PC-3 (cell line): Measurements from ENCODE around the gene PIRT. TPM values are rescaled to one million over a fixed set of nuclear protein-coding genes. Genes with fewer than 3 reads are reported as not detected.
A peak's percentile ranks its signal among the peaks of the same experiment; 100 is the strongest.

Experiments used
- ATAC-seq: fragments of 200-7000 bp; cut with Tn5 transposase; 2 replicates; pipeline ENCODE4 v1.9.1; 2020; ENCODE audit warnings: mild to moderate bottlenecking, moderate library complexity
- BruUV-seq: library from RNA; stranded (reverse); fragments of 400-500 nt; replicated peaks from 2 replicates; lab custom pipeline; 2021; lab: Mats Ljungman, UMichigan
- CTCF ChIA-PET: fragments of 300-600 bp; sonication (Branson Sonifier 250); formaldehyde crosslinking; loops from one replicate; lab custom pipeline; 2022; ENCODE audit warnings: antibody characterized with exemption; lab: Charles Lee
- POLR2A ChIA-PET: fragments of 300-600 bp; sonication (Branson Sonifier 250); formaldehyde crosslinking; loops from one replicate; lab custom pipeline; 2022; ENCODE audit warnings: antibody characterized with exemption; ENCODE audit not compliant: unreplicated experiment; lab: Charles Lee
- DNase-seq: peaks from one replicate; pipeline ENCODE4 v3.0.0-alpha.2; 2015
- H2AFZ ChIP-seq: fragments of 300-600 bp; sonication (generic); 2 replicates; pipeline ENCODE4 v1.6.0; 2016; ENCODE audit warnings: antibody characterized with exemption, low read length
- H3F3A ChIP-seq: fragments of 300-600 bp; sonication (generic); one replicate; pipeline ENCODE4 v1.6.0; 2017; ENCODE audit warnings: antibody characterized with exemption, low read length, control low read depth, mild to moderate bottlenecking; ENCODE audit not compliant: unreplicated experiment
- H3K27ac ChIP-seq: fragments of 300-600 bp; sonication (generic); 2 replicates; pipeline ENCODE4 v1.5.1; 2016; ENCODE audit warnings: mild to moderate bottlenecking, low read length
- H3K27me3 ChIP-seq: fragments of 300-600 bp; sonication (generic); 2 replicates; pipeline ENCODE4 v1.6.1; 2016; ENCODE audit warnings: low read length, mixed read lengths
- H3K36me3 ChIP-seq: fragments of 300-600 bp; sonication (generic); 2 replicates; pipeline ENCODE4 v1.6.1; 2016; ENCODE audit warnings: low read depth, mixed run types, low read length, mixed read lengths
- H3K4me1 ChIP-seq: fragments of 300-600 bp; sonication (generic); 2 replicates; pipeline ENCODE4 v1.5.1; 2016; ENCODE audit warnings: low read length; ENCODE audit not compliant: insufficient read depth
- H3K4me2 ChIP-seq: fragments of 300-600 bp; sonication (generic); 2 replicates; pipeline ENCODE4 v1.6.0; 2016; ENCODE audit warnings: low read length
- H3K4me3 ChIP-seq: fragments of 300-600 bp; sonication (generic); 2 replicates; pipeline ENCODE4 v1.5.1; 2016; ENCODE audit warnings: mild to moderate bottlenecking, low read length, mixed read lengths
- H3K79me2 ChIP-seq: fragments of 300-600 bp; sonication (generic); 2 replicates; pipeline ENCODE4 v1.6.1; 2017; ENCODE audit warnings: low read length, mixed read lengths
- H3K9ac ChIP-seq: fragments of 300-600 bp; sonication (generic); 2 replicates; pipeline ENCODE4 v1.6.0; 2016; ENCODE audit warnings: mild to moderate bottlenecking, low read length
- H3K9me2 ChIP-seq: fragments of 300-600 bp; sonication (generic); replicated peaks from 2 replicates; pipeline ENCODE4 v1.6.1; 2016; ENCODE audit warnings: mixed run types, low read length, mixed read lengths
- H3K9me3 ChIP-seq: fragments of 300-600 bp; sonication (generic); 2 replicates; pipeline ENCODE4 v1.6.1; 2016; ENCODE audit warnings: low read length, mixed read lengths
- H4K20me1 ChIP-seq: fragments of 300-600 bp; sonication (generic); 2 replicates; pipeline ENCODE4 v1.6.1; 2016; ENCODE audit warnings: low read length, mixed read lengths
- EZH2 ChIP-seq: fragments of 300-600 bp; sonication (generic); IDR thresholded peaks from one replicate; pipeline ENCODE4 v1.6.1; 2017; ENCODE audit warnings: antibody characterized with exemption, mild to moderate bottlenecking, low read length; ENCODE audit not compliant: unreplicated experiment
- EZH2phosphoT487 ChIP-seq: fragments of 300-600 bp; sonication (generic); IDR thresholded peaks from 2 replicates; pipeline ENCODE4 v1.6.1; 2018; ENCODE audit warnings: mild to moderate bottlenecking, antibody characterized with exemption, low read length, borderline replicate concordance
- intact Hi-C: fragments of 100-400 bp; cut with micrococcal nuclease; formaldehyde crosslinking; loops from 2 replicates; pipeline ENCODE4 v1.9.0; 2023
- total RNA-seq: library from RNA; depleted of rRNA; stranded (reverse); fragments of >200 nt; gene quantifications from 2 replicates; pipeline ENCODE4 v1.2.3, GENCODE V29; 2014
- TF ChIP-seq, protein P1 (sequence below): fragments of 300-600 bp; sonication (generic); conservative IDR thresholded peaks from 2 replicates; pipeline ENCODE4 v1.5.1; 2017; ENCODE audit warnings: antibody characterized with exemption, low read depth, mild to moderate bottlenecking, low read length

Gene PIRT
- total RNA-seq, 1 experiment from 2014 or later, result not detected

DNA sequence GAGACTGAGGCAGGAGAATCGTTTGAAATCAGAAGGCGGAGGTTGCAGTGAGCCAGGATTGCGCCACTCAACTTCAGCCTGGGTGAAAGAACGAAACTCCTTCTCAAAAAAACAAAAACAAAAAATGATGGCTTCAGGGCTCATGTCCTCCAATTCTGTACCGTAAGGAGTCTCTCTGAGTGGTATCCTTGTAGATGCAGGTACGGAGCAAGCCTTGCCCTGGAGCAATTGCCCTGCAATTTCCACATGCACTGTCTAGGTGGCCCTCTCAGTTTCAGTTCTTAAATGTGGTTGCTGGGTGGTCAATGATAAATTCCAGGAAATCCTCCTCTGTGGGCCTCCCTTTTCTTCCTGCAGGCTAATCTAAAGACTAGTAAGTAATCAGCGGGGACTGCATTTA lies 44.6 kb downstream of the PIRT start:
- H3K9me2 ChIP-seq, result no peaks in the 10 kb centered on the region
- CTCF ChIA-PET, result no interaction called here
- no peak overlapping the region for H3K27ac ChIP-seq
- H3F3A ChIP-seq, result no peaks in the 10 kb centered on the region
- no peaks in the 10 kb centered on the region for H4K20me1 ChIP-seq
- intact Hi-C loops, result no loop called here
- ATAC-seq (no peak), DNase-seq (no peak)
- H2AFZ ChIP-seq, result no peak overlapping the region
- H3K4me3 ChIP-seq, result no peak overlapping the region
- TF ChIP-seq EZH2phosphoT487, result no peak
- TF ChIP-seq, protein P1, sequence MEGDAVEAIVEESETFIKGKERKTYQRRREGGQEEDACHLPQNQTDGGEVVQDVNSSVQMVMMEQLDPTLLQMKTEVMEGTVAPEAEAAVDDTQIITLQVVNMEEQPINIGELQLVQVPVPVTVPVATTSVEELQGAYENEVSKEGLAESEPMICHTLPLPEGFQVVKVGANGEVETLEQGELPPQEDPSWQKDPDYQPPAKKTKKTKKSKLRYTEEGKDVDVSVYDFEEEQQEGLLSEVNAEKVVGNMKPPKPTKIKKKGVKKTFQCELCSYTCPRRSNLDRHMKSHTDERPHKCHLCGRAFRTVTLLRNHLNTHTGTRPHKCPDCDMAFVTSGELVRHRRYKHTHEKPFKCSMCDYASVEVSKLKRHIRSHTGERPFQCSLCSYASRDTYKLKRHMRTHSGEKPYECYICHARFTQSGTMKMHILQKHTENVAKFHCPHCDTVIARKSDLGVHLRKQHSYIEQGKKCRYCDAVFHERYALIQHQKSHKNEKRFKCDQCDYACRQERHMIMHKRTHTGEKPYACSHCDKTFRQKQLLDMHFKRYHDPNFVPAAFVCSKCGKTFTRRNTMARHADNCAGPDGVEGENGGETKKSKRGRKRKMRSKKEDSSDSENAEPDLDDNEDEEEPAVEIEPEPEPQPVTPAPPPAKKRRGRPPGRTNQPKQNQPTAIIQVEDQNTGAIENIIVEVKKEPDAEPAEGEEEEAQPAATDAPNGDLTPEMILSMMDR, result no peak
- TF ChIP-seq EZH2, result no peak
- H3K4me1 ChIP-seq, result peaks cover 17% of the 10 kb centered on the region
- POLR2A ChIA-PET, result no interaction called here
- no peak overlapping the region for H3K9ac ChIP-seq
- H3K79me2 ChIP-seq, result no peaks in the 10 kb centered on the region
- H3K4me2 ChIP-seq, result no peak overlapping the region
- no TSS peak for BruUV-seq
- no peaks in the 10 kb centered on the region for H3K27me3 ChIP-seq
- H3K9me3 ChIP-seq, result no peaks in the 10 kb centered on the region
- no peaks in the 10 kb centered on the region for H3K36me3 ChIP-seq

DNA sequence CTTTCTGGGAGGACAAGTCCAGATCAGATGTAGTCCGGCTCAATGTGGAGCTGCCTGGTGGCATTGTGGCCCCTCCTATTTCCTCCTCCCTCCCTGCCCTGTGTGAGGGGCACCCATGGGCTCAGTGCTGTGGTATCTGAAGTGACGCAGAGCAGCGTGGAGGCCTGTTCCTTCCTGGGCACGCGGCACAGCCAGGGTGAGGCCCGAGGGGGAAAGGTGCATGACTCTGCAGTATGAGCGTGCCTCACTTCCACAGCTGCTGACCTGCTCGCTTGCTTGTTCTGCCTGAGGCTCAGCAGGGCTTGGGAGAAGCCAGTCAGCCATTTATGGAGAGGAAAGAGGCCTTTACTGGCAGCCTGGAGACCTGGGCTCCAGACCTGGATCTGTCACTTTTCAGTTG lies 45.7 kb downstream of the PIRT start:
- intact Hi-C loops, result no loop called here
- DNase-seq (no peak), ATAC-seq (no peak)
- Histone ChIP-seq H3K9ac (no peak overlapping the region), H3K27ac (no peak overlapping the region), H3K4me1 (0 out of 2 replicates have a peak, but pooled peaks cover 7% of the 10 kb centered on the region), H3K4me2 (no peak overlapping the region), H3F3A (no peaks in the 10 kb centered on the region), H3K79me2 (no peaks in the 10 kb centered on the region), H3K9me3 (no peaks in the 10 kb centered on the region), H2AFZ (no peak overlapping the region), H3K4me3 (no peak overlapping the region), H3K36me3 (no peaks in the 10 kb centered on the region), H4K20me1 (no peaks in the 10 kb centered on the region), H3K27me3 (no peaks in the 10 kb centered on the region), H3K9me2 (no peaks in the 10 kb centered on the region)
- TF ChIP-seq EZH2, result no peak
- TF ChIP-seq, protein P1, result no peak
- TF ChIP-seq EZH2phosphoT487, result no peak
- no TSS peak for BruUV-seq
- ChIA-PET CTCF (no interaction called here), POLR2A (no interaction called here)

DNA sequence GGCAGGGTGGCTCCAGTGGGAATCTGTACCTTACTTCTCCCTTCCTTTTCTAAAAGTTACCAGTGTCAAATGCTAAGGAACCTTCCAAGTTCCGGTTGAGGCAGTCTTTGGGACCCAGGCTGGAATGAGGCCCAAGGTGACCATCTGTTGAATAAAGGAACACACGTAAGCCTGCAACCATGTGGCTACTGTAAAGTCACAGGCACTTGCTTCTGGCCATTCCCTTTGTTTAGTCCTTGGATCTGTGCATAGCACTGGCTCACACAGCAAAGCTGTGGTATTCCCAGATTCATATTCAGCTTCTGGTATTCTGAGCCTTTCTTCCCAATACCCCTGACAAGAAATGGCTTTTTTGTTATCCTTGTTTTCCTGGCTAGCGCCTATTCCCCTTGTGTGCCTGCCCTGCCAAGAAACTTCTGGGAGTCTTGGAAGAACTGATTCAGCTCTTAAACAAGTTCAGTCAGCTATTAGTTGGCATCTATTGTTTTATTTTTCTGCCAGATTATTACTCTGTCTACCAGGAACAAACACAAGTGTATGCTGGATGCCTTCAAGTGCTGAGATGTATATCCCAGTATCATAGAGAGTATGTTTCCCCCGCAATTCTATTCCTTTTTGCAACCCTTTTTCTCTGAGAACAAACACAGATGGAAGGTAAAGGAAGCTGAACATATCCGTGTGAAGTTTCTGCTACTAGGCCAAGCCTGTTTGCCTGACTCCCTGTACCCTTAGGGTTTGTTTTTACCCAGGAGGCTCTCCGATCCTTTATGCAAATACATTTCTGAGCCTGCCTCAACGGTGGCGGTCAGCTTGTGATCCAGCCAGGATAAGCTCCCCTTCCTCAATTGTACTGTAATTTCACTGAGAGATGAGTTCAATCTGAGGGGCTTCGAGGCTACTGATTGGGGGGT lies 47.1 kb downstream of the PIRT start:
- no peaks in the 10 kb centered on the region for H3K9me3 ChIP-seq
- H3F3A ChIP-seq, result no peaks in the 10 kb centered on the region
- H3K4me2 ChIP-seq, result no peak overlapping the region
- H3K27ac ChIP-seq, result peak overlapping the region; percentile 32
- H3K9me2 ChIP-seq, result no peaks in the 10 kb centered on the region
- no peak overlapping the region for H2AFZ ChIP-seq
- no peak overlapping the region for H3K9ac ChIP-seq
- TF ChIP-seq EZH2, result no peak
- TF ChIP-seq, protein P1, result no peak
- no peak for ATAC-seq
- BruUV-seq, result no TSS peak
- H3K4me3 ChIP-seq, result no peak overlapping the region
- no peaks in the 10 kb centered on the region for H3K27me3 ChIP-seq
- H4K20me1 ChIP-seq, result no peaks in the 10 kb centered on the region
- intact Hi-C loops, result no loop called here
- no peaks in the 10 kb centered on the region for H3K79me2 ChIP-seq
- POLR2A ChIA-PET, result no interaction called here
- DNase-seq, result peak; percentile 54
- H3K36me3 ChIP-seq, result no peaks in the 10 kb centered on the region
- H3K4me1 ChIP-seq, result 0 out of 2 replicates have a peak, but pooled peaks cover 12% of the 10 kb centered on the region
- CTCF ChIA-PET, result no interaction called here
